Aorta (tissue), 5 donors: Measurements from ENCODE around the gene OR8D2. TPM values are rescaled to one million over a fixed set of nuclear protein-coding genes. Genes with fewer than 3 reads are reported as not detected.

ENCODE experiments used
- ATAC-seq: fragments of 200-7000 bp; cut with Tn5 transposase; one replicate; pipeline ENCODE4 v1.9.1; 2022; ENCODE audit warnings: moderate library complexity; ENCODE audit not compliant: low FRiP score
- DNase-seq, 2 donors: peaks; one replicate each; pipeline ENCODE4 v3.0.0-alpha.2; 2020
- H3K27ac ChIP-seq, 2 donors: one replicate each; pipeline ENCODE4 v1.5.1; 2013; ENCODE audit warnings: low read length in 2 of 2, mild to moderate bottlenecking in 2 of 2, moderate library complexity in 2 of 2, control low read depth in 1 of 2, inconsistent platforms in 1 of 2, low read depth in 1 of 2
- H3K27me3 ChIP-seq, 2 donors: one replicate each; pipeline ENCODE4 v1.6.1; 2013; ENCODE audit warnings: control low read depth in 1 of 2, low read length in 1 of 2, mild to moderate bottlenecking in 1 of 2, moderate library complexity in 1 of 2; ENCODE audit not compliant: insufficient read depth in 2 of 2, control insufficient read depth in 1 of 2
- H3K36me3 ChIP-seq, 2 donors: one replicate each; pipeline ENCODE4 v1.6.1; 2013; ENCODE audit warnings: control low read depth in 1 of 2, low read length in 1 of 2, mild to moderate bottlenecking in 1 of 2; ENCODE audit not compliant: insufficient read depth in 2 of 2, control insufficient read depth in 1 of 2
- H3K4me1 ChIP-seq, 2 donors: one replicate each; pipeline ENCODE4 v1.6.1; 2013; ENCODE audit warnings: low read length in 2 of 2, control low read depth in 1 of 2, mild to moderate bottlenecking in 1 of 2, moderate library complexity in 1 of 2; ENCODE audit not compliant: insufficient read depth in 2 of 2, control insufficient read depth in 1 of 2
- H3K4me3 ChIP-seq, 2 donors: one replicate each; pipeline ENCODE4 v1.5.1; 2013; ENCODE audit warnings: low read length in 2 of 2, control low read depth in 1 of 2, mild to moderate bottlenecking in 1 of 2
- H3K9me3 ChIP-seq: one replicate; pipeline ENCODE4 v1.6.1; 2013; ENCODE audit warnings: mild to moderate bottlenecking, low read length; ENCODE audit not compliant: control insufficient read depth
- WGBS, 2 donors: extraction: QIAGEN DNeasy Blood & Tissue Kit; methylation state at CpG; one replicate each; pipeline ENCODE4 v1.1.7; 2013; 5-methylcytosine and 5-hydroxymethylcytosine counted together
- intact Hi-C, 2 donors: fragments of 100-400 bp; cut with DNase I; formaldehyde crosslinking; loops; one replicate each; pipeline versions ENCODE4 v1.14.2 to v1.15.0; 2022
- long read RNA-seq, 2 donors: library from polyadenylated mRNA; unstranded; transcript quantifications; one replicate each; pipeline ENCODE4 v2.0.0, GENCODE V29; 2020 to 2021
- polyA plus RNA-seq, 2 donors: library from polyadenylated mRNA; stranded (reverse); fragments of 200-250 nt; gene quantifications; one replicate each; pipeline ENCODE4 v1.2.3, GENCODE V29; 2013
- total RNA-seq, 2 donors: library from RNA; stranded (reverse); fragmentation: NEBNext Ultra II Directional; extraction: Animal tissue kit (Norgen Biotek cat#: 25700); gene quantifications; one replicate each; pipeline ENCODE4 v1.2.1, GENCODE V29; 2021
- donor health status: healthy with polysubstance abuse.
- donor health status: Bipolar disorder and iron deficiency.
- donor health status: DM: no; HTN: no; CAD: no.
- donor health status: DM: no; HTN: no; CAD: no.
- donor health status: DM: yes; HTN: yes; CAD: no.

The OR8D2 gene
- total RNA-seq = not detected
- not detected for polyA plus RNA-seq
- long read RNA-seq, donor 1 = 0 reads
- long read RNA-seq, donor 2 = 0 reads

- Histone ChIP-seq H3K4me3 (no peak within 1 kb of the TSS), H3K27me3 (no peaks in the 10 kb centered on the region), H3K27ac (no peak within 1 kb of the TSS), H3K36me3 (no peaks in the 10 kb centered on the region), H3K4me1 (no peaks in the 10 kb centered on the region), H3K9me3 (peaks cover 2% of the 10 kb centered on the region)
- intact Hi-C loops = loop anchor here in 1 of 2 donors (10.0 kb wide), 1 partner anchor 235 kb away; no protein-coding TSS in a partner anchor
- WGBS, 2 donors = 56 to 60% methylated on average over 1 of the region's 1 CpG
- DNase-seq (no peak), ATAC-seq (no peak)
These were observed at the start of gene OR8D2 for GRCh38 chr11:124320097-124320496. Gene OR8D2 (minus strand): TSS chr11:124320197. CDS start chr11:124320197, 0 bp downstream.

- Histone ChIP-seq H3K4me1 (no peaks in the 10 kb centered on the region), H3K9me3 (peaks cover 2% of the 10 kb centered on the region), H3K4me3 (no peak overlapping the region), H3K27me3 (no peaks in the 10 kb centered on the region), H3K36me3 (no peaks in the 10 kb centered on the region), H3K27ac (no peak overlapping the region)
- ATAC-seq = no peak
- WGBS, 2 donors = 26 to 30% methylated on average over 2 of the region's 2 CpGs
- DNase-seq = no peak
- intact Hi-C loops = no loop called here
These were observed 39.6 kb upstream of the OR8D2 start for GRCh38 chr11:124359566-124359965.

DNA sequence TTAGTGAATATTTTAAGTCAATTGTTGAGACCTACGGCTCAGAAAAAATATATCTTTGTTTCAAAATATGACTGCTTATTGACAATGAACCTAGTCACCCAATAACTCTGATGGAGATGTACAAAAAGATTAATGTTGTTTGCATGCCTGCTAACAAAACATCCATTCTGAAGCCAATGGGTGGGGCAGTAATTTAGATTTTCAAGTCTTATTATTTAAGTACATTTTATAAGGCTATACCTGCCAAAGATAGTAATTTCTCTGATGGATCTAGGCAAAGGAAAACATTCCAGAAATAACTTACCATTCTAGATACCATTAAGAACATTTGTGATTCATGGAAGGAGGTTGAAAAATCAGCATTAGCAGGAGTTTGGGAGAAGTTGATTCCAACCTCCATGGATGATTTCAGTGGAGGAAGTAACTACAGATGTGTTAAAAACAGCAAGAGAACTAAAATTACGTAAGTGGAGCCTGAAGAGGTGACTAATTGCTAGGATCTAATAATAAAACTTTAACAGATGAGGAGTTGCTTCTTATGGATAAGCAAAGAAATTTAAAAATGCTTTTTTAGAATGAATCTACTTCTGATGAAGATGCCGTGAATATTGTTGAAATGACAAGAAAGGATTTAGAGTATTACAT, 26.4 kb upstream of the OR8D2 start:
- Histone ChIP-seq H3K36me3 (no peaks in the 10 kb centered on the region), H3K4me3 (no peak overlapping the region), H3K27ac (no peak overlapping the region), H3K4me1 (no peaks in the 10 kb centered on the region), H3K9me3 (no peaks in the 10 kb centered on the region), H3K27me3 (no peaks in the 10 kb centered on the region)
- DNase-seq (no peak), ATAC-seq (no peak)
- 20 to 39% methylated on average over 3 of the region's 3 CpGs for WGBS, 2 donors
- intact Hi-C loops = no loop called here

GRCh38 chr11:124344346-124344745, 24.3 kb upstream of the OR8D2 start:
- Histone ChIP-seq H3K27me3 (no peaks in the 10 kb centered on the region), H3K4me3 (no peak overlapping the region), H3K9me3 (no peaks in the 10 kb centered on the region), H3K4me1 (no peaks in the 10 kb centered on the region), H3K27ac (no peak overlapping the region), H3K36me3 (no peaks in the 10 kb centered on the region)
- ATAC-seq (no peak), DNase-seq (no peak)
- intact Hi-C loops = no loop called here
- 78 to 79% methylated on average over 5 of the region's 5 CpGs for WGBS, 2 donors

DNA sequence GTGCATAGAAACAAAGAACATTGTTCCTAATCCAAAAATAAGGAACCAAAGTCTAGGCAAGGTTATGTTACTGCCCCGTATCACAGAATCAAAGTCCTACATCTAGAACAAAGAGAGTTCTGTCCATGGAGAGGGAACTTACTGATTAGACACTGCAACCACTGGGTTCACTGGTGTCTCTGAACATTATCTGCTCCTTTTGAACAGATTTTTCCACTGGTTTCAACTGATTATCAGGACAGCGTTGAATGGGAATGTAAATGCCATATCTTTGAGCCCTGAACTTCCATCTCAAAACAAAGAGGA, 20.1 kb upstream of the OR8D2 start:
- no peaks in the 10 kb centered on the region for H3K9me3 ChIP-seq
- ATAC-seq (no peak), DNase-seq (no peak)
- H3K4me3 ChIP-seq = no peak overlapping the region
- H3K27me3 ChIP-seq = no peaks in the 10 kb centered on the region
- no peak overlapping the region for H3K27ac ChIP-seq
- intact Hi-C loops = no loop called here
- H3K4me1 ChIP-seq = no peaks in the 10 kb centered on the region
- 77 to 80% methylated on average over 2 of the region's 2 CpGs for WGBS, 2 donors
- H3K36me3 ChIP-seq = no peaks in the 10 kb centered on the region

DNA sequence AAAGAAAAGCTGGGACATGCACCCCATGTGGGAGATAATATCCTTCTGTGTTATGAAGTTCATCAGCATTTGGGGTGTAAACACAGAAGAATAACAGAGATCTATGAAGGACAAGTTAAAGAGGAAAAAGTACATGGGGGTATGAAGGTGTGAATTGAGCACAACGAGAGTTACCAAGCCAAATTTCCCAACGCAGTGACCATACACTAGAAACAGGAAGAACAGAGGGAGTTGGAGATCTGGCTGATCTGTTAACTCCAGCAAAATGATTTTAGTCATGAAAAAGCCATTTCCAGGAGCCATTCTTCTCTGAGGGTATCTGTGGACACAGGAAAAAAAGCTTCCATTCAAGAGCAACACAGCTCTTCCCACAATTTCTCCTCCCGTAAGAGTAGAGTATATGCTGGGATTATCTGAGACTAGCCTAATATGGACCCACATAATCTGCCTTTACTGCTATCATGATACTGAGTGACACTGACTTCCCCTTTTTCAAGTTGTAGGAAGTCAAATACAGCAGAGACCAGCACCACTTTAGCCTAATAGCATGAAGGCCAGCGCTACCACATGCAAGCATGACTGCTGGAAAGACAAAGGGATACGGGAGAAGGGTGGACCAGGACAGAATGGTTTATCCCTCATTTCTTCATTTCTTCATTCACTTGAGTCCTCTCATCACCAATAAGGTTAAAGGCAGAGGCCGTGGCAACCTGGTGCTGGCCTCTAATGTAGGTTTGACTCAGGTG, 19.6 kb upstream of the OR8D2 start:
- Histone ChIP-seq H3K27me3 (no peaks in the 10 kb centered on the region), H3K4me3 (no peak overlapping the region), H3K9me3 (no peaks in the 10 kb centered on the region), H3K27ac (no peak overlapping the region), H3K36me3 (no peaks in the 10 kb centered on the region), H3K4me1 (no peaks in the 10 kb centered on the region)
- no peak for DNase-seq
- no peak for ATAC-seq
- WGBS, 2 donors = 81 to 82% methylated on average over 6 of the region's 6 CpGs
- intact Hi-C loops = loop anchor here in 1 of 2 donors (10.0 kb wide), 1 partner anchor 235 kb away; no protein-coding TSS in a partner anchor

DNA sequence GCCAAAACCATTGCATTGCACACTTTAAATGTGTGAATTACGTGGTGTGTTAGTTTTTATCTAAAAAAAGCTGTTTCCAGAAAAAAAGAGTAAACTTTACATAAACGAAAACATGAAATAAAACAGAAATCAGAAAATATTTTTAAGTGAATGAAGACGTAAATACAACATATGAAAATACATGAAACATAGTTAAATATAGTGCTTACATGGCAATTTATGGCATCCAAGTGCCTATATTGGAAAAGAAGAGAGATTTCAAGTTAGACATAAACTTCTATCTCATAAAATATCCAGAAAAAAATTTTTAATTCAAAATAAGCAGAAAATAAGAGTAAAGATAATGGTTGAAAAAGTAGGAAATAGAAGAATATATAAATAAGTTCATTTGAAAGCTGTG, 11.9 kb upstream of the OR8D2 start:
- 63 to 65% methylated on average over 3 of the region's 3 CpGs for WGBS, 2 donors
- ATAC-seq = no peak
- Histone ChIP-seq H3K27ac (no peak overlapping the region), H3K4me1 (no peaks in the 10 kb centered on the region), H3K27me3 (no peaks in the 10 kb centered on the region), H3K9me3 (no peaks in the 10 kb centered on the region), H3K4me3 (no peak overlapping the region), H3K36me3 (no peaks in the 10 kb centered on the region)
- intact Hi-C loops = loop anchor here in 1 of 2 donors (10.0 kb wide), 1 partner anchor 227 kb away; no protein-coding TSS in a partner anchor
- DNase-seq = no peak

- no peaks in the 10 kb centered on the region for H3K27me3 ChIP-seq
- H3K4me3 ChIP-seq = no peak overlapping the region
- no peak overlapping the region for H3K27ac ChIP-seq
- no peak for ATAC-seq
- no peaks in the 10 kb centered on the region for H3K4me1 ChIP-seq
- intact Hi-C loops = loop anchor here (10.0 kb wide), 2 partner anchors 225 to 245 kb away; no protein-coding TSS in a partner anchor
- 62% methylated on average over 2 of the region's 2 CpGs for WGBS, 2 donors
- no peak for DNase-seq
- H3K9me3 ChIP-seq = no peaks in the 10 kb centered on the region
- H3K36me3 ChIP-seq = no peaks in the 10 kb centered on the region
These were observed 9.9 kb upstream of the OR8D2 start for GRCh38 chr11:124329787-124330478.
